Liver (tissue), 9 donors: ENCODE data around the gene ROPN1L. TPM values are rescaled to one million over a fixed set of nuclear protein-coding genes. Genes with fewer than 3 reads are reported as not detected.

Experiments used
- DNase-seq: peaks from one replicate; pipeline ENCODE4 v3.0.0-alpha.2; 2017; ENCODE audit warnings: low spot score
- H3K27ac ChIP-seq, 2 donors: one replicate each; pipeline ENCODE4 v1.7.0; 2013; ENCODE audit warnings: inconsistent platforms in 2 of 2, low read length in 2 of 2, control low read depth in 1 of 2, low read depth in 1 of 2, mild to moderate bottlenecking in 1 of 2
- H3K27me3 ChIP-seq, 4 donors: one replicate each; pipeline versions ENCODE4 v1.6.1 to v1.7.0; 2013; ENCODE audit warnings: low read length in 3 of 4, inconsistent platforms in 1 of 4, mild to moderate bottlenecking in 1 of 4, moderate library complexity in 1 of 4; ENCODE audit not compliant: control insufficient read depth in 4 of 4, insufficient read depth in 4 of 4
- H3K36me3 ChIP-seq, 4 donors: one replicate each; pipeline versions ENCODE4 v1.6.1 to v1.7.0; 2013; ENCODE audit warnings: low read length in 3 of 4, mild to moderate bottlenecking in 3 of 4, low read depth in 1 of 4, moderate library complexity in 1 of 4; ENCODE audit not compliant: control insufficient read depth in 4 of 4, insufficient read depth in 3 of 4
- H3K4me1 ChIP-seq, 4 donors: one replicate each; pipeline versions ENCODE4 v1.6.1 to v1.7.0; 2013; ENCODE audit warnings: low read length in 3 of 4, mild to moderate bottlenecking in 3 of 4, moderate library complexity in 1 of 4; ENCODE audit not compliant: control insufficient read depth in 4 of 4, insufficient read depth in 4 of 4
- H3K4me3 ChIP-seq, 3 donors: one replicate each; pipeline versions ENCODE4 v1.6.1 to v1.7.0; 2013; ENCODE audit warnings: low read length in 3 of 3, control low read depth in 1 of 3, low read depth in 1 of 3, mild to moderate bottlenecking in 1 of 3
- H3K9ac ChIP-seq, 2 donors: one replicate each; pipeline ENCODE4 v1.7.0; 2013; ENCODE audit warnings: low read length in 2 of 2, mild to moderate bottlenecking in 2 of 2, moderate library complexity in 2 of 2, control low read depth in 1 of 2, low read depth in 1 of 2
- H3K9me3 ChIP-seq, 4 donors: one replicate each; pipeline versions ENCODE4 v1.6.1 to v1.7.0; 2013; ENCODE audit warnings: low read length in 3 of 4; ENCODE audit not compliant: control insufficient read depth in 4 of 4
- FOXA1 ChIP-seq: IDR thresholded peaks from 2 replicates; pipeline ENCODE4 v1.6.1; 2016; ENCODE audit warnings: antibody characterized with exemption
- FOXA2 ChIP-seq: IDR thresholded peaks from 2 replicates; pipeline ENCODE4 v1.6.1; 2016; ENCODE audit warnings: antibody characterized with exemption
- GABPA ChIP-seq, 2 donors: IDR thresholded peaks in 1 of 2; conservative IDR thresholded peaks in 1 of 2; 2 replicates each; pipeline ENCODE4 v1.6.1; 2016; ENCODE audit warnings: antibody characterized with exemption in 2 of 2, mild to moderate bottlenecking in 1 of 2, moderate library complexity in 1 of 2
- HNF4A ChIP-seq, 2 donors: conservative IDR thresholded peaks; 2 replicates each; pipeline ENCODE4 v1.6.1; 2016; ENCODE audit warnings: antibody characterized with exemption in 2 of 2, mild to moderate bottlenecking in 2 of 2
- HNF4G ChIP-seq: IDR thresholded peaks from 2 replicates; pipeline ENCODE4 v1.6.1; 2016; ENCODE audit warnings: antibody characterized with exemption
- JUND ChIP-seq, 2 donors: IDR thresholded peaks; 2 replicates each; pipeline ENCODE4 v1.6.1; 2016; ENCODE audit warnings: antibody characterized with exemption in 2 of 2
- NR2F2 ChIP-seq: IDR thresholded peaks from 2 replicates; pipeline ENCODE4 v1.6.1; 2016; ENCODE audit warnings: antibody characterized with exemption
- RAD21 ChIP-seq, 2 donors: IDR thresholded peaks; 2 replicates each; pipeline ENCODE4 v1.6.1; 2016; ENCODE audit warnings: antibody characterized with exemption in 2 of 2, mild to moderate bottlenecking in 2 of 2
- SP1 ChIP-seq: IDR thresholded peaks from 2 replicates; pipeline ENCODE4 v1.6.1; 2018; ENCODE audit warnings: antibody characterized with exemption, mild to moderate bottlenecking
- TAF1 ChIP-seq: conservative IDR thresholded peaks from 2 replicates; pipeline ENCODE4 v1.6.1; 2016; ENCODE audit warnings: antibody characterized with exemption, mild to moderate bottlenecking
- YY1 ChIP-seq: IDR thresholded peaks from 2 replicates; pipeline ENCODE4 v1.6.1; 2016; ENCODE audit warnings: antibody characterized with exemption, mild to moderate bottlenecking
- WGBS: extraction: QIAGEN DNeasy Blood & Tissue Kit; methylation state at CpG from one replicate; pipeline ENCODE4 v1.1.7; 2013; 5-methylcytosine and 5-hydroxymethylcytosine counted together
- polyA plus RNA-seq, 2 donors: library from polyadenylated mRNA; stranded (reverse) in 1 of 2; unstranded in 1 of 2; fragments of 200-250 nt in 1 of 2; fragments of >200 nt in 1 of 2; fragmentation: Nextera tagmentation in 1 of 2; extraction: Ambion mirVana in 1 of 2; gene quantifications; one replicate each; pipeline versions ENCODE4 v1.2.1 to v1.2.3, GENCODE V29; 2013 to 2015
- total RNA-seq, 2 donors: library from RNA; depleted of rRNA; stranded (reverse); fragments of >200 nt; gene quantifications; one replicate each; pipeline ENCODE4 v1.2.3, GENCODE V29; 2014
- TF ChIP-seq, protein P1 (sequence below): IDR thresholded peaks from 2 replicates; pipeline ENCODE4 v1.6.1; 2016; ENCODE audit warnings: antibody characterized with exemption
- TF ChIP-seq, protein P2 (sequence below): fragments of 150-350 bp; IDR thresholded peaks from 2 replicates; pipeline ENCODE4 v1.5.1; 2017; ENCODE audit warnings: improper control_type of control experiment, low read depth, low read length; ENCODE audit not compliant: missing input control
- TF ChIP-seq, protein P3 (sequence below): IDR thresholded peaks from 2 replicates; pipeline ENCODE4 v1.6.1; 2016; ENCODE audit warnings: antibody characterized with exemption
- TF ChIP-seq, protein P4 (sequence below): IDR thresholded peaks from 2 replicates; pipeline ENCODE4 v1.6.1; 2016; ENCODE audit warnings: antibody characterized with exemption, mild to moderate bottlenecking
- TF ChIP-seq, protein P5 (sequence below): IDR thresholded peaks from 2 replicates; pipeline ENCODE4 v1.6.1; 2016; ENCODE audit warnings: antibody characterized with exemption
- donor health status: healthy.
- donor health status: healthy.
- donor health status: healthy.
- donor health status: healthy.
- donor health status: healthy.

ROPN1L gene
- total and polyA plus RNA-seq, 4 donors: 0.25 to 1.3 (median 0.87) TPM

DNA sequence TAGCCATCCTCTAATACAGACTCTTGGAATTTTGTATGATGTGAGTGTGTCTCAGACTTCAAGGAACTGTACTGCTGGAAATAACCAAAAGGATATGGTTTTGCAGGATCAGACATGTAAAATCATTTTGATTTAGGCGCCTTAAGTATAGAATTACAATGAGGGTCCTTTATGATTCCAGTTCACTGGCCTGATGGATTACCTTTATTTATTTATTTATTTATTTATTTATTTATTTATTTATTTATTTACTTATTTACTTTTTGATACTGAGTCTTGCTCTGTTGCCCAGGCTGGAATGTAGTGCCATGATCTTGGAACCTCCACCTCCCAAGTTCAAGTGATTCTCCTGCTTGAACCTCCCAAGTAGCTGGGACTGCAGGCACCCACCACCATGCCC, 37.9 kb upstream of the ROPN1L start:
- no peak overlapping the region for H3K27ac ChIP-seq

DNA sequence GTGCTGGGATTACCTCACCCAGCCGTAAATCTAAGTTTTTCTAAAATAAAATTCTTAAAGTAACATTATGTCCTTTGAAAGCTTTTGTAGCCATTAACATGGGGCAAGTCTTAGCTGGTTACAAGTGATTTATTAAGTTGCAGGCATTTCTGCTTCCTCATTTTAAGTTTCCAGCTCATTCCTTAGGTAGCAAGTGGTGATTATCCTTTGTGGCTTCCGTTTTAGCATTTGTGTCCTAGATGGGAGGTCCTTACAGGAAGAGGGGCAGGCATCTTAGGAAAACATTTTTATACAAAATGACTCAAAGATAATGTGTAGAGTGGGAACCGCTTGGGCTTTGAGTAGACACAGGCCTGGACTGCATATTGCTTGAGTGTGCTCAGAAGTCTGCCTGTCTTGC, 35.0 kb upstream of the ROPN1L start:
- H3K27ac ChIP-seq: no peak overlapping the region
- H3K27me3 ChIP-seq: no peaks in the 10 kb centered on the region
- H3K4me3 ChIP-seq: no peak overlapping the region
- no peaks in the 10 kb centered on the region for H3K4me1 ChIP-seq
- 91% methylated on average over 3 of the region's 3 CpGs for WGBS
- H3K9ac ChIP-seq: no peak overlapping the region
- no peak for DNase-seq
- no peaks in the 10 kb centered on the region for H3K9me3 ChIP-seq
- peaks cover 11 to 86% (median 70%) of the 10 kb centered on the region in 4 donors for H3K36me3 ChIP-seq
- no peak for TF ChIP-seq YY1
- TF ChIP-seq, protein P1, sequence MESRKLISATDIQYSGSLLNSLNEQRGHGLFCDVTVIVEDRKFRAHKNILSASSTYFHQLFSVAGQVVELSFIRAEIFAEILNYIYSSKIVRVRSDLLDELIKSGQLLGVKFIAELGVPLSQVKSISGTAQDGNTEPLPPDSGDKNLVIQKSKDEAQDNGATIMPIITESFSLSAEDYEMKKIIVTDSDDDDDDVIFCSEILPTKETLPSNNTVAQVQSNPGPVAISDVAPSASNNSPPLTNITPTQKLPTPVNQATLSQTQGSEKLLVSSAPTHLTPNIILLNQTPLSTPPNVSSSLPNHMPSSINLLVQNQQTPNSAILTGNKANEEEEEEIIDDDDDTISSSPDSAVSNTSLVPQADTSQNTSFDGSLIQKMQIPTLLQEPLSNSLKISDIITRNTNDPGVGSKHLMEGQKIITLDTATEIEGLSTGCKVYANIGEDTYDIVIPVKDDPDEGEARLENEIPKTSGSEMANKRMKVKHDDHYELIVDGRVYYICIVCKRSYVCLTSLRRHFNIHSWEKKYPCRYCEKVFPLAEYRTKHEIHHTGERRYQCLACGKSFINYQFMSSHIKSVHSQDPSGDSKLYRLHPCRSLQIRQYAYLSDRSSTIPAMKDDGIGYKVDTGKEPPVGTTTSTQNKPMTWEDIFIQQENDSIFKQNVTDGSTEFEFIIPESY: no peak
- TF ChIP-seq, protein P2, sequence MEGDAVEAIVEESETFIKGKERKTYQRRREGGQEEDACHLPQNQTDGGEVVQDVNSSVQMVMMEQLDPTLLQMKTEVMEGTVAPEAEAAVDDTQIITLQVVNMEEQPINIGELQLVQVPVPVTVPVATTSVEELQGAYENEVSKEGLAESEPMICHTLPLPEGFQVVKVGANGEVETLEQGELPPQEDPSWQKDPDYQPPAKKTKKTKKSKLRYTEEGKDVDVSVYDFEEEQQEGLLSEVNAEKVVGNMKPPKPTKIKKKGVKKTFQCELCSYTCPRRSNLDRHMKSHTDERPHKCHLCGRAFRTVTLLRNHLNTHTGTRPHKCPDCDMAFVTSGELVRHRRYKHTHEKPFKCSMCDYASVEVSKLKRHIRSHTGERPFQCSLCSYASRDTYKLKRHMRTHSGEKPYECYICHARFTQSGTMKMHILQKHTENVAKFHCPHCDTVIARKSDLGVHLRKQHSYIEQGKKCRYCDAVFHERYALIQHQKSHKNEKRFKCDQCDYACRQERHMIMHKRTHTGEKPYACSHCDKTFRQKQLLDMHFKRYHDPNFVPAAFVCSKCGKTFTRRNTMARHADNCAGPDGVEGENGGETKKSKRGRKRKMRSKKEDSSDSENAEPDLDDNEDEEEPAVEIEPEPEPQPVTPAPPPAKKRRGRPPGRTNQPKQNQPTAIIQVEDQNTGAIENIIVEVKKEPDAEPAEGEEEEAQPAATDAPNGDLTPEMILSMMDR: no peak
- TF ChIP-seq HNF4G: no peak
- no peak for TF ChIP-seq RAD21 (IDR thresholded peaks at IDR 0.05)
- TF ChIP-seq SP1: no peak
- no peak for TF ChIP-seq FOXA2
- TF ChIP-seq NR2F2: no peak
- TF ChIP-seq, protein P3, sequence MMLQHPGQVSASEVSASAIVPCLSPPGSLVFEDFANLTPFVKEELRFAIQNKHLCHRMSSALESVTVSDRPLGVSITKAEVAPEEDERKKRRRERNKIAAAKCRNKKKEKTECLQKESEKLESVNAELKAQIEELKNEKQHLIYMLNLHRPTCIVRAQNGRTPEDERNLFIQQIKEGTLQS: no peak

More for the DNA sequence above, 37.9 kb upstream of the ROPN1L start:
- no peak overlapping the region for H3K9ac ChIP-seq
- H3K36me3 ChIP-seq: peaks cover 16 to 65% (median 51%) of the 10 kb centered on the region in 4 donors
- 99% methylated on average over 1 of the region's 1 CpG for whole genome bisulfite sequencing
- DNase-seq: no peak
- no peaks in the 10 kb centered on the region for H3K4me1 ChIP-seq
- H3K9me3 ChIP-seq: no peaks in the 10 kb centered on the region
- H3K27me3 ChIP-seq: no peaks in the 10 kb centered on the region
- no peak overlapping the region for H3K4me3 ChIP-seq
- TF ChIP-seq FOXA1 (no peak), YY1 (no peak), NR2F2 (no peak), HNF4A (conservative IDR thresholded peaks at IDR 0.05) (no peak), RAD21 (IDR thresholded peaks at IDR 0.05) (no peak), TAF1 (no peak), GABPA (IDR thresholded peaks at IDR 0.05 in 1 of 2, conservative IDR thresholded peaks at IDR 0.05 in 1 of 2) (no peak), JUND (IDR thresholded peaks at IDR 0.05) (no peak)
- TF ChIP-seq, protein P4, sequence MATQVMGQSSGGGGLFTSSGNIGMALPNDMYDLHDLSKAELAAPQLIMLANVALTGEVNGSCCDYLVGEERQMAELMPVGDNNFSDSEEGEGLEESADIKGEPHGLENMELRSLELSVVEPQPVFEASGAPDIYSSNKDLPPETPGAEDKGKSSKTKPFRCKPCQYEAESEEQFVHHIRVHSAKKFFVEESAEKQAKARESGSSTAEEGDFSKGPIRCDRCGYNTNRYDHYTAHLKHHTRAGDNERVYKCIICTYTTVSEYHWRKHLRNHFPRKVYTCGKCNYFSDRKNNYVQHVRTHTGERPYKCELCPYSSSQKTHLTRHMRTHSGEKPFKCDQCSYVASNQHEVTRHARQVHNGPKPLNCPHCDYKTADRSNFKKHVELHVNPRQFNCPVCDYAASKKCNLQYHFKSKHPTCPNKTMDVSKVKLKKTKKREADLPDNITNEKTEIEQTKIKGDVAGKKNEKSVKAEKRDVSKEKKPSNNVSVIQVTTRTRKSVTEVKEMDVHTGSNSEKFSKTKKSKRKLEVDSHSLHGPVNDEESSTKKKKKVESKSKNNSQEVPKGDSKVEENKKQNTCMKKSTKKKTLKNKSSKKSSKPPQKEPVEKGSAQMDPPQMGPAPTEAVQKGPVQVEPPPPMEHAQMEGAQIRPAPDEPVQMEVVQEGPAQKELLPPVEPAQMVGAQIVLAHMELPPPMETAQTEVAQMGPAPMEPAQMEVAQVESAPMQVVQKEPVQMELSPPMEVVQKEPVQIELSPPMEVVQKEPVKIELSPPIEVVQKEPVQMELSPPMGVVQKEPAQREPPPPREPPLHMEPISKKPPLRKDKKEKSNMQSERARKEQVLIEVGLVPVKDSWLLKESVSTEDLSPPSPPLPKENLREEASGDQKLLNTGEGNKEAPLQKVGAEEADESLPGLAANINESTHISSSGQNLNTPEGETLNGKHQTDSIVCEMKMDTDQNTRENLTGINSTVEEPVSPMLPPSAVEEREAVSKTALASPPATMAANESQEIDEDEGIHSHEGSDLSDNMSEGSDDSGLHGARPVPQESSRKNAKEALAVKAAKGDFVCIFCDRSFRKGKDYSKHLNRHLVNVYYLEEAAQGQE: no peak
- TF ChIP-seq, protein P5, sequence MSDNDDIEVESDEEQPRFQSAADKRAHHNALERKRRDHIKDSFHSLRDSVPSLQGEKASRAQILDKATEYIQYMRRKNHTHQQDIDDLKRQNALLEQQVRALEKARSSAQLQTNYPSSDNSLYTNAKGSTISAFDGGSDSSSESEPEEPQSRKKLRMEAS: no peak
- TF ChIP-seq, protein P3: no peak
- TF ChIP-seq, protein P2: no peak
